ENCODE measurements around the gene CARD18. TPM values are rescaled to one million over a fixed set of nuclear protein-coding genes. Genes with fewer than 3 reads are reported as not detected.

CARD18 gene
- total and polyA plus RNA-seq, 8 donors: 0.23 TPM; not detected in 7

DNA sequence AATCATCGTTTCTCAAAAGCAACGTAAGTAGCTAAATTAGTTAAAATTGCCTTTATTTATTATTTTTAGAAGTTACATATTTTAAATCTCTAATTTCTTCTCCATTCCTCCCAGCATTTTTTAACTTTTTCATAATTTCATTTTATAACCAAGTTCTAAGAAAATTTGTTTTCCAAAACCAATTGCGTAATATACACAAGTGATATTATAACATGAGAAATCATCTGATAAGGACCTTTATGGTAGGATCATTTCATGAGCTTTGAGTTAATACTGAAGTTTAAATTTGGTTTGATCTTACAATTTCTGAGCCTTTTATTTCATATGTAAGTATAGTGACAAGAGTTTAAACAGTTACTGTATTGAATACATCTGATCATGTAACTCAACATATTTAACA is 27.7 kb upstream of the CARD18 start:
- DNase-seq: no peak
- TF ChIP-seq POLR2AphosphoS5 (IDR thresholded peaks at IDR 0.05): no peak
- TF ChIP-seq, protein P1, sequence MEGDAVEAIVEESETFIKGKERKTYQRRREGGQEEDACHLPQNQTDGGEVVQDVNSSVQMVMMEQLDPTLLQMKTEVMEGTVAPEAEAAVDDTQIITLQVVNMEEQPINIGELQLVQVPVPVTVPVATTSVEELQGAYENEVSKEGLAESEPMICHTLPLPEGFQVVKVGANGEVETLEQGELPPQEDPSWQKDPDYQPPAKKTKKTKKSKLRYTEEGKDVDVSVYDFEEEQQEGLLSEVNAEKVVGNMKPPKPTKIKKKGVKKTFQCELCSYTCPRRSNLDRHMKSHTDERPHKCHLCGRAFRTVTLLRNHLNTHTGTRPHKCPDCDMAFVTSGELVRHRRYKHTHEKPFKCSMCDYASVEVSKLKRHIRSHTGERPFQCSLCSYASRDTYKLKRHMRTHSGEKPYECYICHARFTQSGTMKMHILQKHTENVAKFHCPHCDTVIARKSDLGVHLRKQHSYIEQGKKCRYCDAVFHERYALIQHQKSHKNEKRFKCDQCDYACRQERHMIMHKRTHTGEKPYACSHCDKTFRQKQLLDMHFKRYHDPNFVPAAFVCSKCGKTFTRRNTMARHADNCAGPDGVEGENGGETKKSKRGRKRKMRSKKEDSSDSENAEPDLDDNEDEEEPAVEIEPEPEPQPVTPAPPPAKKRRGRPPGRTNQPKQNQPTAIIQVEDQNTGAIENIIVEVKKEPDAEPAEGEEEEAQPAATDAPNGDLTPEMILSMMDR (IDR thresholded peaks at IDR 0.05): no peak
- TF ChIP-seq EP300 (IDR thresholded peaks at IDR 0.05): no peak
- no peak for TF ChIP-seq POLR2A (IDR thresholded peaks at IDR 0.05)
- intact Hi-C loops (cut with DNase I; ENCODE audit: low total_unique reads): no loop called here
- H3K27ac ChIP-seq: no peak overlapping the region
- H3K27me3 ChIP-seq: no peaks in the 10 kb centered on the region
- H3K36me3 ChIP-seq: no peaks in the 10 kb centered on the region
- WGBS, 5 donors: 93 to 98% (median 96%) methylated on average over 3 of the region's 3 CpGs
- H3K4me1 ChIP-seq: no peaks in the 10 kb centered on the region
- peaks cover 0 to 11% (median 0%) of the 10 kb centered on the region in 4 donors for H3K9me3 ChIP-seq
- H3K4me3 ChIP-seq: no peak overlapping the region

DNA sequence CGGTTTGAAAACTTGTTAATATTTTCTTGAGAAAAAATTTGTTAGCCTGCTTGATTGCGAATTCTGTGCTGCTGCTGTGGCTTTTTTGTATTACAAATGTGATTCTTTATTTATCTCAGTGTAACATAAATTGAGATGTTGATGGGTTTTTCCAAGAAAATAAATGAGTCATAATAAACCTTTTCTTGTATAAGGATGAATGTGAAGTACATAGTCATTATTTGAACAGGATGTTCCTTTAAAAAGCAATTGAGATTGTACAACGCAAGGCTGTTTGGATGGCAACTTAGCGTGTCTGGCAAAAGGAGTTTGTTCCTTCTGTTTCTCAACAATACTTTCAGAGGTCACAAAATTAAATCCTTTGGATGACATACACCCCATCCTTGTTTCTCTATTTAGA is 24.6 kb upstream of the CARD18 start:
- no peak for DNase-seq
- Histone ChIP-seq H3K4me3 (no peak overlapping the region), H3K9me3 (no peaks in the 10 kb centered on the region), H3K36me3 (no peaks in the 10 kb centered on the region), H3K27ac (no peak overlapping the region), H3K4me1 (no peaks in the 10 kb centered on the region), H3K27me3 (no peaks in the 10 kb centered on the region)
- 61 to 80% (median 72%) methylated on average over 4 of the region's 4 CpGs for WGBS, 5 donors
- TF ChIP-seq POLR2AphosphoS5 (IDR thresholded peaks at IDR 0.05): peak in 1 of 3 donors; percentile 21
- TF ChIP-seq, protein P1 (IDR thresholded peaks at IDR 0.05): no peak
- no peak for TF ChIP-seq POLR2A (IDR thresholded peaks at IDR 0.05)
- TF ChIP-seq EP300 (IDR thresholded peaks at IDR 0.05): no peak
- intact Hi-C loops (cut with DNase I; ENCODE audit: low total_unique reads): no loop called here

DNA sequence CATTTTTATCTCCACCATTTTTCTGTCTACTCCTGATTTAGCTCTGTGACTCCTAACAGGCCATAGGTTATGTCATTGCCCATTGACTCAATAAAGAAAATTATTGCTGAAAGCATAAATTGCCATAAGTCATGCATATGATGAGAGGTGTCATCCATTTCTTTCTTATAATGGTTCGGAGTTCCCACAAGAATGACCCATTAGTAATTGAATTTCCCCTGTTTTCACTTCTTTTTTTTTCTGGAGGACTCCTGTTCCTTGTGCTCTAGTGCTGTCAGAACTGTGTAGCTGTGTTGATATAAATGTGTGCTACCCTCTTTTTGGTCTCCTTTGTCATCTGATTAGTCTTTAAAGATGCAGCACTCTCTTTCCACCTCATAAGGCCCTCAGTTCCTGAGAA is 22.9 kb upstream of the CARD18 start:
- TF ChIP-seq POLR2A (IDR thresholded peaks at IDR 0.05) (no peak), EP300 (IDR thresholded peaks at IDR 0.05) (no peak), POLR2AphosphoS5 (IDR thresholded peaks at IDR 0.05) (no peak)
- TF ChIP-seq, protein P1 (IDR thresholded peaks at IDR 0.05): no peak
- intact Hi-C loops (cut with DNase I; ENCODE audit: low total_unique reads): no loop called here
- Histone ChIP-seq H3K27me3 (no peaks in the 10 kb centered on the region), H3K4me1 (no peaks in the 10 kb centered on the region), H3K9me3 (no peaks in the 10 kb centered on the region), H3K36me3 (no peaks in the 10 kb centered on the region), H3K4me3 (no peak overlapping the region), H3K27ac (no peak overlapping the region)
- no peak for DNase-seq
- WGBS, 5 donors: 0 to 91% (median 29%) methylated on average over 1 of the region's 1 CpG

DNA sequence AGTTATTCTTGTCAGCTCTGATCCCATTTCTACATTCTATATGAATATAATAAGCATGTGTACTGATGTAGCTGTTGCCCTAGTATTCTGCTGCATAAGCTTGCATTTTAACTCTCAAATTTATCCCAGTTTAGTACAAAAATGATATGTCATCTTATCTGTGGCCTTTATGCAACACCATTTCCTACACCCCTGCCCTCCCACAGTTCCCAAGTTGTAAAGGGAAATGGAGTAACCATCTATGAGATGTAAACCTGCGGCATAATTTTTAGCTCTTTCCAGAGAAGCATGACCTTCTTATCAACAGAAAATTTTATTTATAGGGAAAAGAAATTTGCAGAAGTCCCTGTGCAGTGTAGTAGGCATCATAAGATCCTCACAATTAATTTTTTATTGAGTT is 18.9 kb upstream of the CARD18 start:
- TF ChIP-seq EP300 (IDR thresholded peaks at IDR 0.05) (no peak), POLR2AphosphoS5 (IDR thresholded peaks at IDR 0.05) (no peak), POLR2A (IDR thresholded peaks at IDR 0.05) (no peak)
- TF ChIP-seq, protein P1 (IDR thresholded peaks at IDR 0.05): no peak
- Histone ChIP-seq H3K27ac (no peak overlapping the region), H3K4me3 (no peak overlapping the region), H3K4me1 (no peaks in the 10 kb centered on the region), H3K36me3 (no peaks in the 10 kb centered on the region), H3K9me3 (no peaks in the 10 kb centered on the region), H3K27me3 (no peaks in the 10 kb centered on the region)
- intact Hi-C loops (cut with DNase I; ENCODE audit: low total_unique reads): no loop called here
- 80 to 95% (median 94%) methylated on average over 1 of the region's 1 CpG for WGBS, 5 donors
- no peak for DNase-seq
